Measurements from ENCODE around the gene HIGD1C. TPM values are rescaled to one million over a fixed set of nuclear protein-coding genes. Genes with fewer than 3 reads are reported as not detected.
A peak's percentile ranks its signal among the peaks of the same experiment; 100 is the strongest.
"Not testable (repeated sequence)": the region's sequence is repeated elsewhere in the genome, so short reads cannot be mapped to it uniquely, and the experiment has no call there.

HIGD1C gene
- total and polyA plus RNA-seq, 4 donors = not detected

GRCh38 chr12:50926415-50926814 is 25.9 kb upstream of the HIGD1C start:
- Histone ChIP-seq H3K9ac (ENCODE audit: insufficient read depth in 1 of 2, low read length in 2 of 2) (peak overlapping the region; percentile 34 to 74), H3K4me1 (ENCODE audit: control insufficient read depth in 5 of 5, insufficient read depth in 5 of 5, low read length in 5 of 5) (peaks cover 5 to 51% (median 10%) of the 10 kb centered on the region in 5 donors)
- DNase-seq = peak in 1 of 3 donors; percentile 12

DNA sequence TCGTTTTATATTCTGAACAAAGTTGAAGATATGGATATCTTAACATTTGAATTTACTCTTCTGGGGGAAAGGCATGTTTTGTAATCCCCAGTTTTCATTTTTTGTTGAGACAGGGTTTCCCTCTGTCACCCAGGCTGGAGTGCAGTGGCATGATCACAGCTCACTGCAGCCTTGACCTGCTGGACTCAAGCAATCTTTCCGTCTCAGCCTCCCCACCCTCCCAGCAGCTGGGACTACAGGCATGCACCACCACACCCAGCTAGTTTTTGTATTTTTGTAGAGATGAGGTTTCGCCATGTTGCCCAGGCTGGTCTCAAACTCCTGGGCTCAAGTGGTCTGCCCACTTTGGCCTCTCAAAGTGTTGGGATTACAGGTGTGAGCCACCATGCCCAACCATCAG is 25.4 kb upstream of the HIGD1C start:
- Histone ChIP-seq H3K36me3 (ENCODE audit: control insufficient read depth in 4 of 4, insufficient read depth in 4 of 4, low read length in 4 of 4) (peaks cover 0 to 11% (median 1%) of the 10 kb centered on the region in 4 donors), H3K4me1 (ENCODE audit: control insufficient read depth in 5 of 5, insufficient read depth in 5 of 5, low read length in 5 of 5) (peaks cover 5 to 51% (median 10%) of the 10 kb centered on the region in 5 donors), H3K27ac (ENCODE audit: low read depth in 1 of 2, low read length in 1 of 2) (peak overlapping the region in 1 of 2 donors; percentile 56), H3K9ac (ENCODE audit: insufficient read depth in 1 of 2, low read length in 2 of 2) (peak overlapping the region; percentile 34 to 74), H3K4me3 (peak overlapping the region; percentile 31)
- DNase-seq; H3K9me3 ChIP-seq (ENCODE audit: control insufficient read depth in 4 of 4, insufficient read depth in 3 of 4, low read length in 3 of 4); ATAC-seq (ENCODE audit: insufficient read depth, low FRiP score); H3K27me3 ChIP-seq (ENCODE audit: control insufficient read depth in 3 of 3, insufficient read depth in 3 of 3, low read length in 2 of 3): not testable (repeated sequence)
- WGBS, 2 donors = 30 to 41% methylated on average over 3 of the region's 3 CpGs

More at GRCh38 chr12:50926415-50926814, 25.9 kb upstream of the HIGD1C start:
- no peaks in the 10 kb centered on the region for H3K9me3 ChIP-seq (ENCODE audit: control insufficient read depth in 4 of 4, insufficient read depth in 3 of 4, low read length in 3 of 4)
- H3K36me3 ChIP-seq (ENCODE audit: control insufficient read depth in 4 of 4, insufficient read depth in 4 of 4, low read length in 4 of 4) = peaks cover 0 to 7% (median 0%) of the 10 kb centered on the region in 4 donors
- H3K4me3 ChIP-seq = peak overlapping the region; percentile 37
- H3K27me3 ChIP-seq (ENCODE audit: control insufficient read depth in 3 of 3, insufficient read depth in 3 of 3, low read length in 2 of 3) = no peaks in the 10 kb centered on the region
- WGBS, 2 donors = 38 to 42% methylated on average over 1 of the region's 1 CpG
- H3K27ac ChIP-seq (ENCODE audit: low read depth in 1 of 2, low read length in 1 of 2) = no peak overlapping the region
- no peak for ATAC-seq (ENCODE audit: insufficient read depth, low FRiP score)
- TF ChIP-seq, protein P1, sequence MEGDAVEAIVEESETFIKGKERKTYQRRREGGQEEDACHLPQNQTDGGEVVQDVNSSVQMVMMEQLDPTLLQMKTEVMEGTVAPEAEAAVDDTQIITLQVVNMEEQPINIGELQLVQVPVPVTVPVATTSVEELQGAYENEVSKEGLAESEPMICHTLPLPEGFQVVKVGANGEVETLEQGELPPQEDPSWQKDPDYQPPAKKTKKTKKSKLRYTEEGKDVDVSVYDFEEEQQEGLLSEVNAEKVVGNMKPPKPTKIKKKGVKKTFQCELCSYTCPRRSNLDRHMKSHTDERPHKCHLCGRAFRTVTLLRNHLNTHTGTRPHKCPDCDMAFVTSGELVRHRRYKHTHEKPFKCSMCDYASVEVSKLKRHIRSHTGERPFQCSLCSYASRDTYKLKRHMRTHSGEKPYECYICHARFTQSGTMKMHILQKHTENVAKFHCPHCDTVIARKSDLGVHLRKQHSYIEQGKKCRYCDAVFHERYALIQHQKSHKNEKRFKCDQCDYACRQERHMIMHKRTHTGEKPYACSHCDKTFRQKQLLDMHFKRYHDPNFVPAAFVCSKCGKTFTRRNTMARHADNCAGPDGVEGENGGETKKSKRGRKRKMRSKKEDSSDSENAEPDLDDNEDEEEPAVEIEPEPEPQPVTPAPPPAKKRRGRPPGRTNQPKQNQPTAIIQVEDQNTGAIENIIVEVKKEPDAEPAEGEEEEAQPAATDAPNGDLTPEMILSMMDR (IDR thresholded peaks at IDR 0.05; ENCODE audit: control extremely low read depth, extremely low read depth) = no peak

DNA sequence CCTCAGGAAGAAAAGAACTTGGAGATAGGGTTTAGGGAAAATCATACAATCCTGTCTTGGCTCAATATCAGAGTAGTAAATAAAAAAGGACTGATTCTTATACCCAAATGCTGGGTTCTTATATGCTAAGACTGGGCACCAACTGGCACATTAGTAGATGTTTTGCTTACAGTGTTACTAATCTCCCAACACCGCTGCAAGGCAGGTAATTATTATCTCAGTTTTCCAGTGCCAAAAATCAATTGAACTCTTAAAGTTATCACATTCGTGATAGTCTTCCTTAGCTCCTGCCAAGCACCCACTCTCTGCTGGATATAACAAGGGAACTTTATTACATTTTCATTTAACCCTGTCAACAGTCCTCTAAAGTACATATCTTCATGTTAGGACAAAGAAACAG is 25.0 kb upstream of the HIGD1C start:
- TF ChIP-seq, protein P1 (IDR thresholded peaks at IDR 0.05; ENCODE audit: control extremely low read depth, extremely low read depth) = no peak
- peak overlapping the region; percentile 31 for H3K4me3 ChIP-seq
- peaks cover 0 to 12% (median 1%) of the 10 kb centered on the region in 4 donors for H3K36me3 ChIP-seq (ENCODE audit: control insufficient read depth in 4 of 4, insufficient read depth in 4 of 4, low read length in 4 of 4)
- no peak for ATAC-seq (ENCODE audit: insufficient read depth, low FRiP score)
- H3K9me3 ChIP-seq (ENCODE audit: control insufficient read depth in 4 of 4, insufficient read depth in 3 of 4, low read length in 3 of 4) = no peaks in the 10 kb centered on the region
- H3K27me3 ChIP-seq (ENCODE audit: control insufficient read depth in 3 of 3, insufficient read depth in 3 of 3, low read length in 2 of 3) = no peaks in the 10 kb centered on the region
- DNase-seq = no peak
- no peak overlapping the region for H3K27ac ChIP-seq (ENCODE audit: low read depth in 1 of 2, low read length in 1 of 2)
- peak overlapping the region in 1 of 2 donors; percentile 73 for H3K9ac ChIP-seq (ENCODE audit: insufficient read depth in 1 of 2, low read length in 2 of 2)
- H3K4me1 ChIP-seq (ENCODE audit: control insufficient read depth in 5 of 5, insufficient read depth in 5 of 5, low read length in 5 of 5) = peaks cover 3 to 48% (median 9%) of the 10 kb centered on the region in 5 donors
- WGBS, 2 donors = 36 to 65% methylated on average over 2 of the region's 2 CpGs

- Histone ChIP-seq H3K27ac (ENCODE audit: low read depth in 1 of 2, low read length in 1 of 2) (no peak overlapping the region), H3K27me3 (ENCODE audit: control insufficient read depth in 3 of 3, insufficient read depth in 3 of 3, low read length in 2 of 3) (no peaks in the 10 kb centered on the region), H3K9me3 (ENCODE audit: control insufficient read depth in 4 of 4, insufficient read depth in 3 of 4, low read length in 3 of 4) (no peaks in the 10 kb centered on the region), H3K4me3 (no peak overlapping the region), H3K4me1 (ENCODE audit: control insufficient read depth in 5 of 5, insufficient read depth in 5 of 5, low read length in 5 of 5) (peaks cover 3 to 43% (median 7%) of the 10 kb centered on the region in 5 donors), H3K36me3 (ENCODE audit: control insufficient read depth in 4 of 4, insufficient read depth in 4 of 4, low read length in 4 of 4) (peaks cover 0 to 12% (median 1%) of the 10 kb centered on the region in 4 donors), H3K9ac (ENCODE audit: insufficient read depth in 1 of 2, low read length in 2 of 2) (peak overlapping the region in 1 of 2 donors; percentile 73)
- WGBS, 2 donors = 74 to 85% methylated on average over 6 of the region's 6 CpGs
- DNase-seq (no peak), ATAC-seq (ENCODE audit: insufficient read depth, low FRiP score) (no peak)
- TF ChIP-seq, protein P1 (IDR thresholded peaks at IDR 0.05; ENCODE audit: control extremely low read depth, extremely low read depth) = no peak
Observed at GRCh38 chr12:50927766-50928224, 24.5 kb upstream of the HIGD1C start.
